NCI-H1105 treated with DMSO at 0.1 percent for 48 hours (cell line): ENCODE results near the gene ZNF454.

Experiments used
- DNase-seq: peaks from one replicate; lab custom pipeline; 2025; lab: John Stamatoyannopoulos, UW

Gene ZNF454

DNA sequence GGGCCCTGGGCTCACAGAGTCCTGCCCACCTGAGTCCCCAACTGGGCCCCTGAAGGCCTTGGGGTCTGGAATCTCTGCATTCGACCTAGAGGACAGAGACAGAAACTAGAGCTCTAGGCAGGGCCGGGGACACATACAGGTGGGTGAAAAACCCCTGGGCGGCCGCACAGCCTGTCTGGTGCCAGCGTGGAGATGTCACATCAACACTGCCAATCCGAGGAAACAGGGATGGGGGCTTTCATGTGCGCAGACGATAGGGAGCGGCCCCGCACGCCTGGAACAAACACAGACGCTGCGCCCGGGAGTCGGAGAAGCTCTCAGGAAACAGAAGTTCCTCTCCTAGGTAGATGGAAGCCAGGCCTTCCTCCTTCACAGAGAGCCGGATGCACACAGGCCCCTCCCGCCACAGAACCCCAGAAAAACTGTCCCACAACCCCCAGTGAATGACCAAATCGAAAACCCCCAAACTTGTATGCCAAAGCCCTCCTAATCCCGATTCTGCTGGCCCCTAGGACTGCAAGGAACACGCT, 52.3 kb downstream of the ZNF454 start:
- no peak for DNase-seq

DNA sequence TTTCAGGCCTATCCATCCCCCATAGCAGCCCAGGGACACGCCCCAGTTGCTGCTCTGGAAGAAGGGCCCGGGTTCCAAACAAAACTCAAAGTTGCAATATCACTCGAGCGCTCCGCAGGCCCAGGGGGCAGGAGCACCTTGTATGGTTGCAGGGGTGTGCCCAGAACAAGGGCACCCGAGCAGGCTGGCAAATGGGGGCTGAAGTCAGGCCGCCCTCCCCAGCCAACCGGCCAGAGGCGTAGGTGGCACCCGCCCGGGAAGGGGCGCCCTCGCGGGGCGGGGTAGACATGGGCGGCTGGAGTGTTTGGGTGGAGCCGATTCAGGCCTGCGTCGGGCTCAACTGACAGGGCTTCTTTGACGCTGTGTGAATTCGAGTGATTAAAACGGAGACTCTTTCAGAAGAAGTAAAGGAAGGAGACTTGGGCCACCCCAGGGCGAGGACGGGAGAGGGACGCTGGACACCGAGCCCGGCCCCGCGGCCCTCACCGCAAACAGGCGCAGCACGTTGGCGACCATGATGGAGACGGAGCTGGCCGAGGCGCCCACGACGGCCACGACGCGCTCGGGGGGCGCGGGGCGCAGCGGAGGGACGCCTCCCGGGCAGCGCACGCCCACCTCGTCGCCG, 53.1 kb downstream of the ZNF454 start:
- DNase-seq = no peak

DNA sequence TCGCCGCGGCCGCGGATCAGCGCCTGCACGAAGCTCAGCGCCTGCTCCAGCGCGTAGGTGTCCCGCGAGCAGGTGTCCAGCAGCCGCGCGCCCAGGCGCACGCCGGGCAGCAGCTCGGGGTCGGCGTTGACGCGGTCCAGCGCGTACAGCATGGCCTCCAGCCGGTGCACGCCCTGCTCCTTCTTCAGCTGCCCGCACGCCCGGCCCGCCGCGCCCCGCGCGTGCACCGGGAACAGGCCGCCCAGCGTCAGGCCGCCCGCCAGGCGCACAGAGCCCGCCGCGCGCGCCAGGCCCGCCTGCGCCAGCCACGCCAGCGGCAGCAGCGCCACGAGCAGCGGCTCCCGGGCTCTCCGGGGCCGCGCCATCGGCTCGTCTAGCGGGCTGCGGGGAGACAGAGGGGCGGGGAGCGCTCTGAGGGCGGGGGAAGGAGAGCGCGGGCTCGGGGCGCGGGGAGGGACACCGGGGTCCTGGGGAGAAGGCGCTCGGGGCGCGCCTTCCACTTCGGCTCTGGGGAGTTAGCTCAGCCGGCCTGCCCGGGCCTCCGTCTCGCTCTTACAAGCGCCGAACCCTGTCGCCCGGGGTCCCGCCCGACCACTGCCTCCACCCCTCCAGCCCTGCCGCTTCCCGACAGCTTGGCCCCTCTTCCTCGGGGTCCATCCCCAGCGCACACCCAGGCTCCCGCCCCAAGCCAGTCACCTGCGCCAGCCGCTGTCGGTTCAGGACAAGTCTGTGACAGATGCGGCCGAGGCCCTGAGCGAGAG, 53.8 kb downstream of the ZNF454 start, which contains the start of gene GRM6:
Gene GRM6, minus strand, starts transcription at position 741 of the 761 bp plus-strand sequence. Its CDS starts 376 bp downstream, at position 365.
- DNase-seq = no peak

DNA sequence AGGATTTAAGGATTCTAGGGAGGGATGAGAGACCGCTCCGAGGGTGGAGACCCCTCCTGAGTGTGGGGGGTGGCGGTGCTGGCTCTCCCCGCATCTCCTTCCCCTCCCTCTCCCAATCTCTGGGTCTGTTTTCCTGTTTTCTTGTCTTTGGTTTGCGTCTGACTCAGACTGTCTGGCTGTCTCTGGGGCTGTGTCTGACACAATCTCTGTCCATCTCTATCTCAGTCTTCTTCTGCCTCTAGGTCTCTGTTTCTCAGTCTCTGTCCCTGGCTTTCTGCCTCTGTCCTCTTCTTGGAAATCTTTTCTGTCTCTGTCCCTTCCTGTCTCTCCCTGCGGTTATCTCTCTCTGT, 54.3 kb downstream of the ZNF454 start:
- no peak for DNase-seq

DNA sequence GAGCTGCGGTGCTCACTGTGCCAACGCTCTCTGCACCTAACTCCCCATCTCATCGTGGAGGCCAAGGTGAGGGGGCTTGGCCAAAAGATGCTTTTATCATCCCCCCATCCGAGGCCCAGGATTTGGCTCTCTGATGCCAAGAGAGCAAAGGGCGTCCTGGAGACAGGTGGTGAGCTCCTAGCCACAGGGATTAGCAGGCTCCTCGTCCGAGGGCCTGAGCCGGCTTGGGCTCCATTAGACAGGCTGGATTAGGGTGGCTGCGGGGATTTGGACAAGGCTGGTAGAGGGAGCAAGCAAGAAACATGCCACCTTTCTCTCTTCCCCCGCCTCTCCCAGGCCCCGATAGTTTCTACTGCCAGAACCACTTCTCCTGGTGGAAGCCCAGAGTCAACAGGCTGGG, 55.2 kb downstream of the ZNF454 start:
- DNase-seq = no peak

DNA sequence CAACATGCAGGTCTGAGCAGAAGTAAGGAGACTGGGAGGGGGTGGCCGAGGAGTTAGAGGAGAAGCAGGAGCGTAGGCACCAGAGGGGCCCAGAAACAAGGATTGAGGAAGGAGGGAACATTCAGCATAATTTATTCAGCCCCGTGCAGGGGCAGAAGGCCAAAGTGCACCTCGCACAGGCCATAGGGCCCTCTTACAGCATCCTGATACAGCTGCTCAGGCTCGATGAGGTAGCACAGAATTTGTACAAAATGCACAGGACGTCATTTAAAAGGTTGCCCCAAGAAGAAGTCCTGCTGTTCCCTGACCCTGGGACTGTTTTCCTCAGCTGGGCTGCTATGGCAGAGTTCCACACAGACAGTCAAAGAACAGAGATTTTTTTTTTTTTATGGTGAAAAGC, 56.2 kb downstream of the ZNF454 start:
- no peak for DNase-seq

DNA sequence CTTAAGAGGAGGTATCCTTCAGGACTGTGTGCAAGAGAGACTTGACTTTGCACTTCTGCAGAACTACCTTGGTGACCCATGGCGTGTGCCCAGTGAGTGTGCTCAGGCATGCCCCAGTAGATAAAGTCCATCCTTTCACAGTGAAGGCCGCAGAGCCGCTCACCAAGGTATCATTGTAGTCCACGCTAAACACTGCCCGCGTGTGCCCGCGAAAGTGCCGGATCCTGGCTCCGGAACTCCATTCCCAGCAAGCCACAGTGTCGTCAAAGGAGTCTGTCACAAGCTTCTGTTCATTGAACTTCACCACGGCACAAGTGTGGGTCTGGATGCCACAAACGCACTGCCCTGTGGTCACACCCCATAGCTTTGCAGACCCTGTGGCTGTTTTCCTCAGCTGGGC, 57.4 kb downstream of the ZNF454 start:
- no peak for DNase-seq

DNA sequence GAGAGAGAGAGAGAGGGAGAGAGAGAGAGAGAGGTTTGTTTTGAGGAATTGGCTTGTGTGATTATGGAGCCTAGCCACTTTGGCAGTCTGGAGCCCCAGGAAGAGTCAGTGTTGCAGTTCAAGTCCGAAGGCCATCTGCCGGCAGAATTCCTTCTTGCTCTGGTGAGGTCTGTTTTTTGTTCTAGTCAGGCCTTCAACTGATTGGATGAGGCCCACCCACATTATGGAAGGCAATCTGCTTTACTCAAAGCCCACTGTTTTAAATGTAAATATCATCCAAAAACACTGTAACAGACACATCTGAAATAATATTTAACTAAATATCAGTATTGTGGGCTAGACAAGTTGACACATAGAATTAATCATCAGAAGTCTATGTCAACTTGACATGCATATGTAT, 65.6 kb downstream of the ZNF454 start:
- no peak for DNase-seq

DNA sequence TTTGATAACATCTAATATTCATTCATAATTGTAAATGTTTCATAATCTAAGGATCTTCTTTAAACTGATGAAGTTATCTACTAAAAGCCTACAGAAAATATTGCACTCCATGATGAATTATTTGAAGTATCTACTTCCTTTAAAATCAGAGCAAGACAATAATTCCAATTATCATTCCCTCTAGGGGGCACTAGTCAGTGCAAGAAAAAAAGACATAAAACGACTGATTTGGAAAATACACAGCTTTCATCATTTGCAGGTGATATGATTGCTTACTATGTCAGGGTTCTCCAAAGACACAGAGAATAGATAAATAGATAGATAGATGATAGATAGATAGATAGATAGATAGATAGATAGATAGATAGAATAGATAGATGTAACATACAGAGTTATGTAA, 67.7 kb downstream of the ZNF454 start:
- DNase-seq = no peak
